Measurements from ENCODE around the gene PPP4R3C.
"Not testable (repeated sequence)": the region's sequence is repeated elsewhere in the genome, so short reads cannot be mapped to it uniquely, and the experiment has no call there.

The PPP4R3C gene

DNA sequence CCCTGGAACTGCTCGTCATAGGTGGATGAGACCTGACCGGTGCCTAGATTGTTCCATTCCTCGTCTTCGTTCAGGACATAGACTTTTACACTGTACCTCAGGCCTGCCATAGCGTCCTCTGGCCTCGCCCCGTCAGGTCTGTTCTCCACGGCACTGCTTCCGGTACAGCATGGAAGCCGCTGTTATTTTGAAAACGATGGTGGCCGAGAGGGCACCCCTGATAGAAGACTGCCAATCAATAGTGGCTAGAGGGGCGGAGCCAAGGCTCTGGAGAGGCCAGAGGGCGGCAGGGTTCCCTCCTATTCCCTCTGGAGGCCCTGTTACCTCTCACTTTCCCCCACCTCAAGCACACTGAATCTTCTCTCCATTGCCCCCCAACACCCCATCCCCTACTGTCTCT lies at the start of gene PPP4R3C:
PPP4R3C (minus strand) TSS at position 155 of the 400 bp plus-strand sequence; CDS start at position 110, 45 bp downstream.
- no peak for DNase-seq (ENCODE audit: low read depth in 2 of 2)

DNA sequence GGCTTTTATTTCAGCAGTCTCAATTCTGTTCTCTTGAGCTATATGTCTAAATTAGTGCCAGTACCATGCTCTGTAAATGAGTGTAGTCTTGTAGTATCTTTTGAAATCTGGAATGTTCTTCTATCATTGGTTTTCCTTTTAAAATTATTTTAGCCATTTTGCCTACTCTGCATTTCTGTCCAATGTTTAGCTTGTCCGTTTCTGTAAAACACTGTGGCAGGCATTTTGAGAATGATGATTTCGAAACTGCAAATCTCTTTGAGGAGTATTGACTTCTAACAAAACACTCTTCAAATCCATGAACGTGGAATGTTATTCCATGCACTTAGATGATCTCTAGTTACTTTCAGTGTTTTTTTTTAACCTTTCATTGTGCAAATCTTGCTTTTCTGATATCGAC lies 28.3 kb upstream of the PPP4R3C start:
- DNase-seq (ENCODE audit: low read depth in 2 of 2): no peak

DNA sequence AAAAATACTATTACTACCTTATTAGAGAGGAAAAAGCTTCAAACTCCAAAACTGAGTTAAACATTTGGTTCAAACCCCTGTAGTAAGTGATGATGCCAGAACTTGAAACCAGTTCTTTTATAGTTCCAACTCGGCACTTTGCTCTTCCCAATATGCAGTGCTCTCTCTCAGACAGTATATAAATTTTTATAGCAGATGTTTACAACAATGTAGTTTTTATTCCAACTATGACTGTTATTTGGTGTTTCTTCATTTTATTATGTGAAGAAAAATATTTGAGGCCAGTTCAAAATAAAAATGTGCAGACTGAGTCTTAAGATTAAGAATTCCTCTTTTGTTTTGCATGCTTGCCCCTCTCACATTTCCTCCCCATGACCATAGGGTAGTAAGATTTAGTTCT lies 2.9 kb upstream of the PPP4R3C start:
- no peak for DNase-seq (ENCODE audit: low read depth in 2 of 2)

DNA sequence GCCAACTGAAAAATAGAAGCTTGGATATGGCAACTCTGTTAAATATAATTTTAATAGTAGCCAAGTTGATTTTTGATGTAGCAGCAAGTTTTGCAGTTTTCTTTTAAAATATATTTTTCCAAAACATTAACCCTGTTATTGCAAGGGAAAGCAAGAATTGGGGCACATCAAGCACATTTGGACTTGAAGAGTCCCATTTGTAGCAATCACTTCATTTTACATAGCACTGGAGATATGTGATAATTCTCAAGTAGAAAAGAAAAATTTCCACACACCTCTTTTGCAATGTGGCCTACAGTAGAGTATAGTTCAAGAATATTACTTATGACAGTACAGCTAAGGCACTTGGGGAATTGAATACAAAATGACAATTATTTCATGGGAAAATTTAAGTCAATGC lies 1.9 kb upstream of the PPP4R3C start:
- DNase-seq (ENCODE audit: low read depth in 2 of 2): no peak

DNA sequence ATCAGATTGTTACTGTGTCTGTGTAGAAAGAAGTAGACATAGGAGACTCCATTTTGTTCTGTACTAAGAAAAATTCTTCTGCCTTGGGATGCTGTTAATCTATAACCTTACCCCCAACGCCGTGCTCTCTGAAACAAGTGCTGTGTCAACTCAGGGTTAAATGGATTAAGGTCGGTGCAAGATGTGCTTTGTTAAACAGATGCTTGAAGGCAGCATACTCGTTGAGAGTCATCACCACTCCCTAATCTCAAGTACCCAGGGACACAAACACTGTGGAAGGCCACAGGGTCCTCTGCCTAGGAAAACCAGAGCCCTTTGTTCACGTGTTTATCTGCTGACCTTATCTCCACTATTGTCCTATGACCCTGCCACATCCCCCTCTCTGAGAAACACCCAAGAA lies 4.0 kb downstream of the PPP4R3C start:
- DNase-seq (ENCODE audit: low read depth in 2 of 2): not testable (repeated sequence)

DNA sequence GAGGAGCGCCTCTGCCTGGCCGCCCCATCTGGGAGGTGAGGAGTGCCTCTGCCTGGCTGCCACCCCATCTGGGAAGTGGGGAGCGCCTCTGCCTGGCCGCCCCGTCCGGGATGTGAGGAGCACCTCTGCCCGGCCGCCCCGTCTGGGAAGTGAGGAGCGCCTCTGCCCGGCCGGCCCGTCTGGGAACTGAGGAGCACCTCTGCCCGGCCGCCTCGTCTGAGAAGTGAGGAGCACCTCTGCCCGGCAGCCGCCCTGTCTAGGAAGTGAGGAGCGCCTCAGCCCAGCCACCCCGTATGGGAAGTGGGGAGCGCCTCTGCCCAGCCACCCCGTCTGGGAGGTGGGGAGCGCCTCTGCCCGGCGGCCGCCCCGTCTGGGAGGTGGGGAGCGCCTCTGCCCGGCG lies 4.6 kb downstream of the PPP4R3C start:
- DNase-seq (ENCODE audit: low read depth in 2 of 2): not testable (repeated sequence)

DNA sequence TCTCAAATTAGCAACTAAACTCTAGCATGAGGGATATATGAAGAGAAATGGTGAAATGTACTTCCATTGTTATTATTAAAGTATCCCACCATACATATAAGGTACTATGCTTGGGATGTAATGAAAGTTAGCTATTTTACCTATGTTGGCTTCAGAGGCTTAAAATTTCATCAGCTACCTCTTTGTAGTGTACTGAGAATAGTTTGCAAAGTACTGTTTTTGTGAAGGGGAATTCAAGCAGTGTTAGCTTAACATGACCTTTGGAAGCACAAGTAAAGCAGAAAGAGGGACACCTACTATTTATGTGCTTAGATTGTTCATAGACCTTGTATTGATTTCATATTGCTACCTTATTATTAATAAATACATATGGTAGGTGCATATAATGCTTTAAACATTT lies 11.8 kb downstream of the PPP4R3C start:
- no peak for DNase-seq (ENCODE audit: low read depth in 2 of 2)

DNA sequence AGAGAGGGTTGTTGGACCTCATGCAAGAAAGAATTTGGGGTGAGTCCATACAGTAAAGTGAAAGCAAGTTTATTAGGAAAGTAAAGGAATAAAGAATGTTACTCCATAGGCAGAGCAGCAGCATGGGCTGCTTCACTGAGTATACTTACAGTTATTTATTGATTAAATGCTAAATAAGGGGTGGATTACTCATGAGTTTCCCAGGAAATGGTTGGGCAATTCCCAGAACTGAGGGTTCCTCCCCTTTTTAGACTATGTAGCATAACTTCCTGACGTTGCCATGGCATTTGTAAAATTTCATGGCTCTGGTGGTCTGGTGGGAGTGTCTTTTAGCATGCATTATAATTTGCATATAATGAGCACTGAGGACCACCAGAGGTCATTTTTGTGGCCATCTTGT lies 16.7 kb downstream of the PPP4R3C start:
- DNase-seq (ENCODE audit: low read depth in 2 of 2): no peak

DNA sequence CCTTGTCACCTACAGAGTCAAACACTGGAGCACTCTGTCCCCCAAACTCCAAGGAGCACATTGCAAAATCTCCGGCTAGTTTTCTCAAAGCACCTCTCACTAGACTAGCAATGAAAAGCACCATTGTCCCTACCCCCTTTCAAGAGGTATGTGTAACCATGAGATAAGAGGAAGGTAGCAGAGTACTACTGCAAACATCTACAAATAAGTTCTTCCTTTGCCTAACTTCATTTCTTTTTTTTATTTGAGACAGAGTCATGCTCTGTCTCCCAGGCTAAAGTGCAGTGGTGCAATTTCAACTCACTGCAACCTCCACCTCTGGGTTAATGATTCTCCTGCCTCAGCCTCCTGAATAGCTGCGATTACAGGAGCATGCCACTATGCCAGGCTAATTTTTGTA lies 17.7 kb downstream of the PPP4R3C start:
- DNase-seq (ENCODE audit: low read depth in 2 of 2): no peak

DNA sequence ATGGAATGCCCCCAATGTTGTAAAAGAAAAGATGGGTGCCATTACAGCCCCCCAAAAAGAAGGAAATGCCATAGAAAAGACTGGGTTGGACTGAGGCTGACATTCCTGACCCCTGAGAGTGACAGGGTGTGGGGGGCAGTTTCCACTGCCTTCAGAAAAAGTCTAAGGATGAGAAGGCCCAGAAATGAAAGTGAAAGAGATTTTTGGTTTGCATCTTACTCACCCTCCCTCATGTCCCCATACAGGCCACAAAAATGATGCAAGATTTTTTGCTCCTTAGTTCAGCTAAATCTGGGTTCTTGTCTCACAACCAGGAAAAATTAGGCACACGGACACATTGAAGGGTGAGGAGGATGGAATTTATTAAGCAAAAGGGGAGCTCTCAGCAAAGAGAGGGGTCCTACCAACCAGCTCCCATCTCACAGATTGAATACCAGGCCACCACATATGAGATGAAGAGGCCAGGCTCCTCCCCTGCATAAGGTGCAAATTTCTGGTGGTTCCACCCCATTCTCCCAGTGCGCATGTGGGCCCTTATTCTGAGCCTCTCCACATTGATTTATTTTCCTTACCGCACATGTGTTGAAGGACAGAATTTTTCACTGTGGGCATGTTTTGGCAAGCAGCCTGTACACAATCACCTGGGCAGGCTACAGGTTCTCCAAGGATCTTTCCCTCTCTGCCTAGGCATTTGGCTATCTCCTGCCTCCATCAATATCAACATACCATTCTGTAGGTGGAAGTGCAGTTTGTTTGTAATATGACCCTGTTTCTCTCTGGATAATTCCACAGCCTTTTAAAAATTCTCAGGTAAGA lies 18.8 kb downstream of the PPP4R3C start:
- DNase-seq (ENCODE audit: low read depth in 2 of 2): no peak

DNA sequence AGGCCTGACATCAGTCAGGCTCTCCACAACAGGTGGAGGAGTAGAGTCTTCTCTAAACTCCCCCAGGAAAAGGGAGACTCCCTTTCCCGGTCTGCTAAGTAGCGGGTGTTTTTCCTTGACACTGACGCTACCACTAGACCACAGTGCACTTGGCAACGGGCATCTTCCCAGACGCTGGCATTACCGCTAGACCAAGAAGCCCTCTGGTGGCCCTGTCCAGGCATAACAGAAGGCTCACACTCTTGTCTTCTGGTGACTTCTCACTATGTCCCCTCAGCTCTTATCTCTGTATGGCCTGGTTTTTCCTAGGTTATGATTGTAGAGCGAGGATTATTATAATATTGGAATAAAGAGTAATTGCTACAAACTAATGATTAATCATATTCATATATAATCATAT lies 20.7 kb downstream of the PPP4R3C start:
- DNase-seq (ENCODE audit: low read depth in 2 of 2): not testable (repeated sequence)

DNA sequence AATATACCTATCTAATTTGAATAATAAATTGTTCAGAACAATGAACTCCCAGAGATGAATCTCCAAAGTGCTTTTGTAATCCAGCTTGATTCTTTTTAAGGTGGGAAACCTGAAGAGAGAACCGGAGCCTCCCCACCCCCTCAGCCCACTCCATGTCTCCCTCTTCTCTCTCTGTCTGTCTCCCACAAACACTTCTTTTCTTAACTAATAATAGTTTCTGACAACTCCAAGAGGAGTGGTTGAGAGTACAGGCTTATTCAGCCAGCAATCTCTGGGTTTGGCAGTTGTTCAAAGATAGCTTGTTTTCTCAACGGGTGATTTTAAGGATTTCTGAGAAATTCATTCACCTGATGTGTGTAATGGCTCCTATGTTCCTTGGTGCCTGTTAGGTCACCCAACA lies 23.4 kb downstream of the PPP4R3C start:
- no peak for DNase-seq (ENCODE audit: low read depth in 2 of 2)

DNA sequence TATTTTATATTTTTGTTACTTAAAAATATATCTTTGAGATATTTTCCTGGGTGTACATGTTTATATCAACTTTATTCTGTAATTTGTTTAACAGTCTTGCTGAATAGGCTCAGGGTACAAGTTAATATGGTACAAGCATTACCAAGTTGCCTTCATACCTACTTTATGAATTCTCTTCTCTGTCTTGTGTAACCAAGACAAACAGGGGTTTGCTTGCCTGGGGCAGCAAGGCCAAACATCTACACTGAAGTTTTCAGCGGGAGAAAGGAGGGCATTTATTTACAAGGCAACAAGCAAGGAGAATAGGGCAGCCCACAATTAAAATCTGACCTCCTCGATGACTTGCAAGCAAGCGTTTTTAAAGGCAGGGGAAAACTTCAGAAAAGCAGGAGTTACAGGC lies 24.2 kb downstream of the PPP4R3C start:
- DNase-seq (ENCODE audit: low read depth in 2 of 2): no peak

DNA sequence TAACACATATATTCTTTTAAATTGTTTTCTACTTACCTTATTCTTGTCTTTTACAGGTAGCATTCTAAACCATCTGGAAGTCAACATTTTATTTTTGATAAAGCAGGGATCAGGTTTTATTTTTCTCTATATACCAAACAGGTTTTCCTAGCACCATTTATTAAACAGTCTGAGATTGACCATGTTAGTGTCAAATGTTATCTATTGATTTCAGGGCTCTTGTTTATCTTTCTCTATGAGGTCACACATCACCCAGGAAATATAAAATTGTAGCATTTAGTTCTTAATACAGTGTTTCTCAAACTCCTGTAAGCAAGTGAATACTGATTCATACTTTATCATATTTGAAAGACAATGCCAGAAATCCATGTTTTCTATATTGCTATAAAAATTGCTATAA lies 28.1 kb downstream of the PPP4R3C start:
- no peak for DNase-seq (ENCODE audit: low read depth in 2 of 2)

Measured in stimulated activated CD8-positive, alpha-beta memory T cell treated with anti-CD3 and anti-CD28 coated beads, Interleukin-15, amount 100 ng/mL, for 48 hours (primary cell).